Right lobe of liver (tissue), 6 donors: Measurements from ENCODE around the gene SAP30L. TPM values are rescaled to one million over a fixed set of nuclear protein-coding genes. Genes with fewer than 3 reads are reported as not detected.

ENCODE experiments used
- ATAC-seq, 4 donors: fragments of 200-7000 bp; cut with Tn5 transposase; one replicate each; pipeline ENCODE4 v1.9.1; 2020; ENCODE audit warnings: mild to moderate bottlenecking in 4 of 4, moderate library complexity in 4 of 4
- DNase-seq, 3 donors: peaks; one replicate each; pipeline ENCODE4 v3.0.0-alpha.2; 2020
- H3K27ac ChIP-seq, 3 donors: fragments of 200-600 bp; one replicate each; pipeline ENCODE4 v1.8.0; 2022
- H3K27me3 ChIP-seq, 2 donors: fragments of 200-600 bp; one replicate each; pipeline ENCODE4 v1.8.0; 2022
- H3K36me3 ChIP-seq, 4 donors: fragments of 200-600 bp; sonication (generic) in 1 of 4; one replicate each; pipeline versions ENCODE4 v1.5.1 to v1.8.0; 2017 to 2022; ENCODE audit warnings: control low read depth in 1 of 4
- H3K4me1 ChIP-seq, 4 donors: fragments of 200-600 bp; sonication (generic) in 1 of 4; one replicate each; pipeline versions ENCODE4 v1.5.1 to v1.8.0; 2017 to 2022; ENCODE audit warnings: control low read depth in 1 of 4
- H3K4me3 ChIP-seq, 3 donors: fragments of 200-600 bp; one replicate each; pipeline ENCODE4 v1.8.0; 2022
- H3K9me3 ChIP-seq, 4 donors: fragments of 200-600 bp; sonication (generic) in 1 of 4; one replicate each; pipeline versions ENCODE4 v1.5.1 to v1.8.0; 2017 to 2022; ENCODE audit warnings: control low read depth in 1 of 4
- CTCF ChIP-seq, 4 donors: fragments of 200-600 bp in 3 of 4; fragments of 450-650 bp in 1 of 4; IDR thresholded peaks; one replicate each; pipeline versions ENCODE4 v1.5.1 to v1.8.0; 2016 to 2022; ENCODE audit warnings: antibody characterized with exemption in 4 of 4, mild to moderate bottlenecking in 2 of 4
- POLR2A ChIP-seq: fragments of 450-650 bp; IDR thresholded peaks from one replicate; pipeline ENCODE4 v1.6.1; 2017; ENCODE audit warnings: antibody characterized with exemption, mild to moderate bottlenecking
- WGBS: methylation state at CpG from one replicate; pipeline ENCODE4 v1.1.6; 2018; ENCODE audit warnings: low coverage, low lambda C conversion rate; ENCODE audit not compliant: insufficient coverage; ENCODE audit errors: missing lambda C conversion rate; 5-methylcytosine and 5-hydroxymethylcytosine counted together
- intact Hi-C, 2 donors: fragments of 100-400 bp; cut with DNase I; formaldehyde crosslinking; loops; one replicate each; pipeline versions ENCODE4 v1.11.2 to v1.14.1; 2022
- total RNA-seq, 6 experiments: library from RNA; depleted of rRNA in 2 of 6; stranded (reverse); fragments of >200 nt in 2 of 6; fragmentation: NEBNext Ultra II Directional in 3 of 6; extraction: Animal tissue kit (Norgen Biotek cat#: 25700) in 3 of 6; gene quantifications; one replicate each; pipeline versions ENCODE4 v1.1.0 to v1.2.4, GENCODE V29; 2016 to 2023
- donor health status: DM: no; HTN: yes; CAD: no.
- donor health status: DM: no; HTN: no; CAD: no.
- donor health status: DM: no; HTN: no; CAD: no.
- donor health status: DM: no; HTN: yes; CAD: no.
- donor health status: DM: no; HTN: yes; CAD: no.

The SAP30L gene
- total RNA-seq, 6 experiments from 2014 or later: 9.7 to 24.9 (median 20.1) TPM

- WGBS: 5% methylated on average over 40 of the region's 68 CpGs
- Histone ChIP-seq H3K9me3 (no peaks in the 10 kb centered on the region), H3K27me3 (peaks cover 47 to 73% of the 10 kb centered on the region in 2 donors), H3K4me1 (peaks cover 0 to 21% (median 0%) of the 10 kb centered on the region in 4 donors), H3K36me3 (no peaks in the 10 kb centered on the region), H3K4me3 (no peak overlapping the region), H3K27ac (no peak overlapping the region)
- intact Hi-C loops: loop anchor here in 1 of 2 donors (10.0 kb wide), 1 partner anchor 147 kb away; no protein-coding TSS in a partner anchor
- ATAC-seq: peak; percentile 30 to 42 (median 37)
- no peak for TF ChIP-seq POLR2A
- DNase-seq: no peak
Observed at GRCh38 chr5:154477382-154478223, 31.8 kb downstream of the SAP30L start.

- H3K4me1 ChIP-seq: peaks cover 0 to 20% (median 0%) of the 10 kb centered on the region in 4 donors
- no peak within 1 kb of the TSS for H3K27ac ChIP-seq
- no peak for DNase-seq
- intact Hi-C loops: loop anchor here in 1 of 2 donors (10.0 kb wide), 1 partner anchor 147 kb away; no protein-coding TSS in a partner anchor
- no CpG with 5 or more reads among the region's 20 CpGs for whole genome bisulfite sequencing
- no peak for TF ChIP-seq CTCF (IDR thresholded peaks at IDR 0.05)
- TF ChIP-seq POLR2A: no peak
- no peaks in the 10 kb centered on the region for H3K36me3 ChIP-seq
- H3K4me3 ChIP-seq: no peak within 1 kb of the TSS
- peak; percentile 60 to 79 (median 65) for ATAC-seq
- H3K27me3 ChIP-seq: peaks cover 47 to 79% of the 10 kb centered on the region in 2 donors
- no peaks in the 10 kb centered on the region for H3K9me3 ChIP-seq
Observed at GRCh38 chr5:154478224-154478565, 32.4 kb downstream of the SAP30L start, which contains the start of gene HAND1. TSS of gene HAND1 (minus strand) at chr5:154478227. CDS start at chr5:154478008, 219 bp downstream.

GRCh38 chr5:154478752-154479159, 33.0 kb downstream of the SAP30L start:
- intact Hi-C loops: loop anchor here in 1 of 2 donors (10.0 kb wide), 1 partner anchor 146 kb away; no protein-coding TSS in a partner anchor
- H3K36me3 ChIP-seq: no peaks in the 10 kb centered on the region
- DNase-seq: no peak
- 29% methylated on average over 8 of the region's 27 CpGs for WGBS
- H3K27ac ChIP-seq: no peak overlapping the region
- TF ChIP-seq CTCF (IDR thresholded peaks at IDR 0.05) (no peak), POLR2A (no peak)
- peaks cover 45 to 77% of the 10 kb centered on the region in 2 donors for H3K27me3 ChIP-seq
- ATAC-seq: no peak
- H3K9me3 ChIP-seq: no peaks in the 10 kb centered on the region
- H3K4me3 ChIP-seq: no peak overlapping the region
- H3K4me1 ChIP-seq: peaks cover 0 to 15% (median 0%) of the 10 kb centered on the region in 4 donors

- H3K36me3 ChIP-seq: no peaks in the 10 kb centered on the region
- ATAC-seq (no peak), DNase-seq (no peak)
- peaks cover 0 to 12% (median 0%) of the 10 kb centered on the region in 4 donors for H3K4me1 ChIP-seq
- intact Hi-C loops: loop anchor here in 1 of 2 donors (10.0 kb wide), 1 partner anchor 145 kb away; no protein-coding TSS in a partner anchor
- TF ChIP-seq CTCF (IDR thresholded peaks at IDR 0.05) (no peak), POLR2A (no peak)
- WGBS: 1% methylated on average over 19 of the region's 44 CpGs
- H3K4me3 ChIP-seq: no peak overlapping the region
- no peaks in the 10 kb centered on the region for H3K9me3 ChIP-seq
- H3K27ac ChIP-seq: no peak overlapping the region
- H3K27me3 ChIP-seq: peaks cover 39 to 76% of the 10 kb centered on the region in 2 donors
Observed at GRCh38 chr5:154479160-154479943, 33.6 kb downstream of the SAP30L start.
